ENCODE data around the gene TCF7. TPM values are rescaled to one million over a fixed set of nuclear protein-coding genes. Genes with fewer than 3 reads are reported as not detected.

The TCF7 gene
- polyA plus RNA-seq, 1 of the 3 experiments (the other 2 are of a cell fraction), result 2.7 TPM

- ChIA-PET CTCF (interaction anchor here (2.0 to 11.5 kb wide), 4 partner anchors 11 to 102 kb away, joined by 5 to 152 read pairs (median 68); no protein-coding TSS in a partner anchor), POLR2A (no interaction called here)
- H3F3A ChIP-seq (replicated peaks; ENCODE audit: insufficient read depth), result peaks cover 26% of the 10 kb centered on the region
- H3K27ac ChIP-seq (ENCODE audit: low read depth in 2 of 2, low read length in 1 of 2), result peak overlapping the region; percentile 74 to 88; a peak in 2 of 4 replicates
- no peak overlapping the region for H3K4me3 ChIP-seq (ENCODE audit: low read depth in 2 of 2, low read length in 1 of 2)
- no peaks in the 10 kb centered on the region for H3K9me3 ChIP-seq
- peaks cover 5 to 22% of the 10 kb centered on the region in 2 experiments for H3K36me3 ChIP-seq (replicated peaks in 1 of 2; ENCODE audit: control insufficient read depth in 1 of 2, insufficient read depth in 2 of 2, low read length in 1 of 2)
- no peak overlapping the region for H2AFZ ChIP-seq (ENCODE audit: low read depth)
- WGBS (ENCODE audit: low lambda C conversion rate), result 94% methylated on average over 18 of the region's 18 CpGs
- H3K4me1 ChIP-seq (ENCODE audit: control insufficient read depth in 1 of 2, insufficient read depth in 2 of 2, low read depth in 1 of 2, low read length in 1 of 2), result peaks cover 31 to 90% of the 10 kb centered on the region in 2 experiments
- TF ChIP-seq, protein P1, sequence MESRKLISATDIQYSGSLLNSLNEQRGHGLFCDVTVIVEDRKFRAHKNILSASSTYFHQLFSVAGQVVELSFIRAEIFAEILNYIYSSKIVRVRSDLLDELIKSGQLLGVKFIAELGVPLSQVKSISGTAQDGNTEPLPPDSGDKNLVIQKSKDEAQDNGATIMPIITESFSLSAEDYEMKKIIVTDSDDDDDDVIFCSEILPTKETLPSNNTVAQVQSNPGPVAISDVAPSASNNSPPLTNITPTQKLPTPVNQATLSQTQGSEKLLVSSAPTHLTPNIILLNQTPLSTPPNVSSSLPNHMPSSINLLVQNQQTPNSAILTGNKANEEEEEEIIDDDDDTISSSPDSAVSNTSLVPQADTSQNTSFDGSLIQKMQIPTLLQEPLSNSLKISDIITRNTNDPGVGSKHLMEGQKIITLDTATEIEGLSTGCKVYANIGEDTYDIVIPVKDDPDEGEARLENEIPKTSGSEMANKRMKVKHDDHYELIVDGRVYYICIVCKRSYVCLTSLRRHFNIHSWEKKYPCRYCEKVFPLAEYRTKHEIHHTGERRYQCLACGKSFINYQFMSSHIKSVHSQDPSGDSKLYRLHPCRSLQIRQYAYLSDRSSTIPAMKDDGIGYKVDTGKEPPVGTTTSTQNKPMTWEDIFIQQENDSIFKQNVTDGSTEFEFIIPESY (IDR thresholded peaks at IDR 0.05; ENCODE audit: borderline replicate concordance, low read depth), result no peak
- peaks cover 21% of the 10 kb centered on the region for H4K20me1 ChIP-seq (ENCODE audit: insufficient read depth)
- H3K9me2 ChIP-seq, result no peaks in the 10 kb centered on the region
- H3K9ac ChIP-seq, result no peak overlapping the region
- no peak for DNase-seq
- no peaks in the 10 kb centered on the region for H3K79me2 ChIP-seq (ENCODE audit: insufficient read depth)
- H3K27me3 ChIP-seq (ENCODE audit: insufficient read depth), result no peaks in the 10 kb centered on the region
- H3K4me2 ChIP-seq, result no peak overlapping the region
Observed at GRCh38 chr5:134127988-134128647, 13.6 kb downstream of the TCF7 start.

- H3K4me3 ChIP-seq (ENCODE audit: low read depth in 2 of 2, low read length in 1 of 2), result no peak overlapping the region
- H3K9me2 ChIP-seq, result no peaks in the 10 kb centered on the region
- peaks cover 21% of the 10 kb centered on the region for H4K20me1 ChIP-seq (ENCODE audit: insufficient read depth)
- H3K9me3 ChIP-seq, result no peaks in the 10 kb centered on the region
- ChIA-PET CTCF (interaction anchor here (1.1 to 11.5 kb wide), 5 partner anchors 11 to 102 kb away, joined by 5 to 152 read pairs (median 12); no protein-coding TSS in a partner anchor), POLR2A (interaction anchor here (1.6 kb wide), 1 partner anchor 12 kb away, joined by 6 read pairs; no protein-coding TSS in a partner anchor)
- no peak overlapping the region for H3K9ac ChIP-seq
- no peak overlapping the region for H2AFZ ChIP-seq (ENCODE audit: low read depth)
- H3K36me3 ChIP-seq (replicated peaks in 1 of 2; ENCODE audit: control insufficient read depth in 1 of 2, insufficient read depth in 2 of 2, low read length in 1 of 2), result peaks cover 5 to 23% of the 10 kb centered on the region in 2 experiments
- WGBS (ENCODE audit: low lambda C conversion rate), result 91% methylated on average over 5 of the region's 5 CpGs
- H3K27me3 ChIP-seq (ENCODE audit: insufficient read depth), result no peaks in the 10 kb centered on the region
- no peak overlapping the region for H3K4me2 ChIP-seq
- H3F3A ChIP-seq (replicated peaks; ENCODE audit: insufficient read depth), result peaks cover 26% of the 10 kb centered on the region
- H3K79me2 ChIP-seq (ENCODE audit: insufficient read depth), result no peaks in the 10 kb centered on the region
- no peak for DNase-seq
- TF ChIP-seq TCF12 (IDR thresholded peaks at IDR 0.05) (no peak), MEF2A (IDR thresholded peaks at IDR 0.05; ENCODE audit: borderline replicate concordance, low read depth) (no peak), GABPA (IDR thresholded peaks at IDR 0.05; ENCODE audit: low read depth) (no peak), TAF1 (IDR thresholded peaks at IDR 0.05; ENCODE audit: borderline replicate concordance, low read depth, low read length) (no peak), YY1 (IDR thresholded peaks at IDR 0.05; ENCODE audit: low read depth) (no peak), FOXM1 (IDR thresholded peaks at IDR 0.05; ENCODE audit: low read depth) (no peak), NRF1 (IDR thresholded peaks at IDR 0.05; ENCODE audit: low read depth, low read length) (no peak), FOSL2 (IDR thresholded peaks at IDR 0.05; ENCODE audit: borderline replicate concordance, low read depth) (no peak), GATA2 (CRISPR knock-in tag; IDR thresholded peaks at IDR 0.05) (no peak), EZH2phosphoT487 (IDR thresholded peaks at IDR 0.05; ENCODE audit: borderline replicate concordance, low read depth) (no peak), USF2 (IDR thresholded peaks at IDR 0.05; ENCODE audit: borderline replicate concordance, low read depth, low read length) (no peak), SIN3A (IDR thresholded peaks at IDR 0.05; ENCODE audit: borderline replicate concordance, low read depth, low read length) (no peak), TEAD4 (IDR thresholded peaks at IDR 0.05; ENCODE audit: borderline replicate concordance, insufficient read depth) (no peak)
- TF ChIP-seq, protein P1 (IDR thresholded peaks at IDR 0.05; ENCODE audit: borderline replicate concordance, low read depth), result no peak
- TF ChIP-seq, protein P2, sequence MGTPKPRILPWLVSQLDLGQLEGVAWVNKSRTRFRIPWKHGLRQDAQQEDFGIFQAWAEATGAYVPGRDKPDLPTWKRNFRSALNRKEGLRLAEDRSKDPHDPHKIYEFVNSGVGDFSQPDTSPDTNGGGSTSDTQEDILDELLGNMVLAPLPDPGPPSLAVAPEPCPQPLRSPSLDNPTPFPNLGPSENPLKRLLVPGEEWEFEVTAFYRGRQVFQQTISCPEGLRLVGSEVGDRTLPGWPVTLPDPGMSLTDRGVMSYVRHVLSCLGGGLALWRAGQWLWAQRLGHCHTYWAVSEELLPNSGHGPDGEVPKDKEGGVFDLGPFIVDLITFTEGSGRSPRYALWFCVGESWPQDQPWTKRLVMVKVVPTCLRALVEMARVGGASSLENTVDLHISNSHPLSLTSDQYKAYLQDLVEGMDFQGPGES (IDR thresholded peaks at IDR 0.05; ENCODE audit: low read depth, low read length), result no peak
- peak overlapping the region in 1 of 2 experiments; percentile 74; a peak in 3 of 4 replicates for H3K27ac ChIP-seq (ENCODE audit: low read depth in 2 of 2, low read length in 1 of 2)
- H3K4me1 ChIP-seq (ENCODE audit: control insufficient read depth in 1 of 2, insufficient read depth in 2 of 2, low read depth in 1 of 2, low read length in 1 of 2), result peaks cover 31 to 90% of the 10 kb centered on the region in 2 experiments
Observed at GRCh38 chr5:134128648-134128995, 14.1 kb downstream of the TCF7 start.

Measured in SK-N-SH (cell line).